SU-DHL-6 (cell line): Measurements from ENCODE around the gene UGT2A1.

Experiments used
- H2AFZ ChIP-seq: fragments of 200-600 bp; sonication (generic); 2 replicates; pipeline ENCODE4 v1.6.1; 2014; ENCODE audit warnings: low read depth, mild to moderate bottlenecking, moderate library complexity, mixed read lengths, antibody characterized with exemption, low read length; ENCODE audit not compliant: severe bottlenecking
- H3F3A ChIP-seq: fragments of 200-600 bp; shearing (Covaris generic); 2 replicates; pipeline ENCODE4 v1.6.0; 2016; ENCODE audit warnings: antibody characterized with exemption, mild to moderate bottlenecking; ENCODE audit not compliant: insufficient read depth
- H3K27ac ChIP-seq: fragments of 200-600 bp; sonication (generic); 2 replicates; pipeline ENCODE4 v1.5.1; 2016; ENCODE audit warnings: low read depth, mild to moderate bottlenecking, low read length, moderate library complexity, mixed read lengths
- H3K27me3 ChIP-seq: fragments of 200-600 bp; sonication (generic), shearing (Covaris generic); 2 replicates; pipeline ENCODE4 v1.6.0; 2014; ENCODE audit warnings: mild to moderate bottlenecking, low read length
- H3K36me3 ChIP-seq: fragments of 200-600 bp; sonication (generic); 2 replicates; pipeline ENCODE4 v1.6.1; 2014; ENCODE audit warnings: mild to moderate bottlenecking, low read length, mixed read lengths
- H3K4me2 ChIP-seq: fragments of 300-600, 200-600 bp; shearing (Covaris generic), sonication (generic); 2 replicates; pipeline ENCODE4 v1.6.0; 2014; ENCODE audit warnings: low read length, low read depth, mild to moderate bottlenecking; ENCODE audit not compliant: poor library complexity, severe bottlenecking
- H3K4me3 ChIP-seq: fragments of 200-600 bp; sonication (generic); 2 replicates; pipeline ENCODE4 v1.5.1; 2014; ENCODE audit warnings: antibody characterized with exemption, low read length, mild to moderate bottlenecking, mixed read lengths; ENCODE audit not compliant: insufficient read depth, poor library complexity, severe bottlenecking
- H3K79me2 ChIP-seq: fragments of 200-600 bp; sonication (generic); 2 replicates; pipeline ENCODE4 v1.6.1; 2014; ENCODE audit warnings: mild to moderate bottlenecking, low read length, moderate library complexity; ENCODE audit not compliant: insufficient read depth
- H3K9ac ChIP-seq: fragments of 200-600 bp; sonication (generic); 2 replicates; pipeline ENCODE4 v1.7.0; 2014; ENCODE audit warnings: mild to moderate bottlenecking, low read length
- H3K9me2 ChIP-seq: fragments of 200-600 bp; sonication (generic); replicated peaks from 2 replicates; pipeline ENCODE4 v1.6.1; 2014; ENCODE audit warnings: low read length; ENCODE audit not compliant: insufficient read depth
- H3K9me3 ChIP-seq: fragments of 200-600 bp; sonication (generic); 2 replicates; pipeline ENCODE4 v1.6.1; 2014; ENCODE audit warnings: low read length, mixed read lengths; ENCODE audit not compliant: insufficient read depth
- H4K20me1 ChIP-seq: fragments of 200-600 bp; sonication (generic); 2 replicates; pipeline ENCODE4 v1.6.1; 2014; ENCODE audit warnings: low read depth, mild to moderate bottlenecking, antibody characterized with exemption, low read length, moderate library complexity, mixed read lengths
- CTCF ChIP-seq: fragments of 200-600 bp; sonication (generic); IDR thresholded peaks from one replicate; pipeline ENCODE4 v1.5.1; 2017; ENCODE audit warnings: antibody characterized with exemption, mild to moderate bottlenecking, low read length, moderate library complexity; ENCODE audit not compliant: insufficient read depth, poor library complexity, severe bottlenecking
- EZH2phosphoT487 ChIP-seq: fragments of 200-600 bp; sonication (generic), shearing (Covaris generic); conservative IDR thresholded peaks from 2 replicates; pipeline ENCODE4 v1.6.1; 2018; ENCODE audit warnings: mild to moderate bottlenecking, antibody characterized with exemption, low read length, moderate library complexity, mixed read lengths

UGT2A1 gene

GRCh38 chr4:69656653-69657158 is 3.7 kb upstream of the UGT2A1 start:
- H4K20me1 ChIP-seq, result no peaks in the 10 kb centered on the region
- H3K79me2 ChIP-seq, result no peaks in the 10 kb centered on the region
- no peaks in the 10 kb centered on the region for H3K36me3 ChIP-seq
- H3K27me3 ChIP-seq, result no peaks in the 10 kb centered on the region
- no peaks in the 10 kb centered on the region for H3F3A ChIP-seq
- H3K9me2 ChIP-seq, result no peaks in the 10 kb centered on the region
- H3K9ac ChIP-seq, result no peak overlapping the region
- H2AFZ ChIP-seq, result no peak overlapping the region
- no peak overlapping the region for H3K4me3 ChIP-seq
- H3K27ac ChIP-seq, result no peak overlapping the region
- H3K9me3 ChIP-seq, result no peaks in the 10 kb centered on the region
- no peak overlapping the region for H3K4me2 ChIP-seq
- TF ChIP-seq CTCF, result no peak
- TF ChIP-seq EZH2phosphoT487, result no peak

- no peaks in the 10 kb centered on the region for H3K36me3 ChIP-seq
- H3K9me2 ChIP-seq, result no peaks in the 10 kb centered on the region
- no peak overlapping the region for H3K4me2 ChIP-seq
- no peaks in the 10 kb centered on the region for H3K79me2 ChIP-seq
- no peak overlapping the region for H3K9ac ChIP-seq
- H4K20me1 ChIP-seq, result no peaks in the 10 kb centered on the region
- H3K4me3 ChIP-seq, result no peak overlapping the region
- TF ChIP-seq EZH2phosphoT487 (no peak), CTCF (no peak)
- no peaks in the 10 kb centered on the region for H3K9me3 ChIP-seq
- no peak overlapping the region for H2AFZ ChIP-seq
- no peaks in the 10 kb centered on the region for H3K27me3 ChIP-seq
- H3F3A ChIP-seq, result no peaks in the 10 kb centered on the region
- no peak overlapping the region for H3K27ac ChIP-seq
These were observed 2.2 kb downstream of the UGT2A1 start for GRCh38 chr4:69650872-69651271.

GRCh38 chr4:69649629-69650028 is 3.4 kb downstream of the UGT2A1 start:
- Histone ChIP-seq H2AFZ (no peak overlapping the region), H3K9ac (no peak overlapping the region), H3K27ac (no peak overlapping the region), H4K20me1 (no peaks in the 10 kb centered on the region), H3K9me3 (no peaks in the 10 kb centered on the region), H3K27me3 (no peaks in the 10 kb centered on the region), H3K79me2 (no peaks in the 10 kb centered on the region), H3K4me3 (no peak overlapping the region), H3F3A (no peaks in the 10 kb centered on the region), H3K36me3 (no peaks in the 10 kb centered on the region), H3K4me2 (no peak overlapping the region), H3K9me2 (no peaks in the 10 kb centered on the region)
- TF ChIP-seq CTCF (no peak), EZH2phosphoT487 (no peak)
